Psoas muscle (tissue), 8 donors: Measurements from ENCODE around the gene TOMM6. TPM values are rescaled to one million over a fixed set of nuclear protein-coding genes. Genes with fewer than 3 reads are reported as not detected.

ENCODE experiments used
- ATAC-seq, 4 donors: fragments of 200-7000 bp; cut with Tn5 transposase; one replicate each; pipeline ENCODE4 v1.9.1; 2020; ENCODE audit warnings: moderate library complexity in 3 of 4, mild to moderate bottlenecking in 2 of 4
- DNase-seq, 2 donors: peaks; one replicate each; pipeline ENCODE4 v3.0.0-alpha.2; 2020
- H3K27ac ChIP-seq: fragments of 200-600 bp; one replicate; pipeline ENCODE4 v1.8.0; 2022
- H3K27me3 ChIP-seq, 3 donors: fragments of 200-600 bp in 1 of 3; one replicate each; pipeline versions ENCODE4 v1.6.1 to v1.8.0; 2013 to 2022; ENCODE audit warnings: low read length in 2 of 3, mild to moderate bottlenecking in 2 of 3, moderate library complexity in 1 of 3; ENCODE audit not compliant: insufficient read depth in 3 of 3
- H3K36me3 ChIP-seq, 2 donors: fragments of 200-600 bp in 1 of 2; one replicate each; pipeline versions ENCODE4 v1.6.1 to v1.8.0; 2013 to 2022; ENCODE audit warnings: low read depth in 1 of 2, mild to moderate bottlenecking in 1 of 2, moderate library complexity in 1 of 2; ENCODE audit not compliant: insufficient read depth in 1 of 2
- H3K4me1 ChIP-seq: fragments of 200-600 bp; one replicate; pipeline ENCODE4 v1.8.0; 2022
- H3K4me3 ChIP-seq: fragments of 200-600 bp; one replicate; pipeline ENCODE4 v1.8.0; 2022; ENCODE audit warnings: mild to moderate bottlenecking
- H3K9me3 ChIP-seq: fragments of 200-600 bp; one replicate; pipeline ENCODE4 v1.8.0; 2022
- WGBS, 3 donors: extraction: QIAGEN DNeasy Blood & Tissue Kit; methylation state at CpG; one replicate each; pipeline versions ENCODE4 v1.1.6 to v1.1.7; 2013; 5-methylcytosine and 5-hydroxymethylcytosine counted together
- intact Hi-C, 2 donors: fragments of 100-400 bp; cut with DNase I; formaldehyde crosslinking; loops; one replicate each; pipeline versions ENCODE4 v1.11.0 to v1.14.2; 2022
- polyA plus RNA-seq, 3 donors: library from polyadenylated mRNA; stranded (reverse); fragments of 200-250 nt; gene quantifications; one replicate each; pipeline ENCODE4 v1.2.3, GENCODE V29; 2013
- total RNA-seq, 4 donors: library from RNA; stranded (reverse); fragmentation: NEBNext Ultra II Directional in 2 of 4; extraction: Animal tissue kit (Norgen Biotek cat#: 25700) in 2 of 4; gene quantifications; one replicate each; pipeline versions ENCODE4 v1.2.1 to v1.2.4, GENCODE V29; 2021 to 2023
- TF ChIP-seq, protein P1 (sequence below): fragments of 200-600 bp; IDR thresholded peaks from one replicate; pipeline ENCODE4 v1.8.0; 2022; ENCODE audit warnings: antibody characterized with exemption
- donor health status: healthy with polysubstance abuse.
- donor health status: DM: no; HTN: no; CAD: no; lungs with moderate emphysema.
- donor health status: Bipolar disorder and iron deficiency.
- donor health status: healthy.
- donor health status: DM: yes; HTN: yes; CAD: no.
- donor health status: DM: no; HTN: no; CAD: no.
- donor health status: DM: no; HTN: no; CAD: no.
- donor health status: DM: yes; HTN: yes; CAD: no.

The TOMM6 gene
- total and polyA plus RNA-seq, 7 donors, result 156 to 403 (median 181) TPM

DNA sequence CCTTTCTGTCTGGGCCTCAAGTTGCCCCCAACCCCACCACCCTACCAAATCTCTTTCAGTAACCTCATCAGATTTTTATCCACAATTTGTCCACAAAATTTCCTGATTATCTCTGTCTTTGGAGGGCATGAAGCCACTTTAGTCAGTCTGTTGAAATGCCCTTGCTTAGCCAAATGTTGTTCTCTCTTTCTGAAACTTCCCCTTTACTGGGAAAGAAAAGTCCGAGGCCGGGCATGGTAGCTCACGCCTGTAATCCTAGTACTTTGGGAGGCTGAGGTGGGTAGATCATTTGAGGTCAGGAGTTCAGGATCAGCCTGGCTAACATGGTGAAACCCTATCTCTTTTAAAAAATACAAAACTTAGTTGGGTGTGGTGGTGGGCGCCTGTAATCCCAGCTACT is 33.8 kb downstream of the TOMM6 start:
- no peaks in the 10 kb centered on the region for H3K27me3 ChIP-seq
- peaks cover 0 to 2% of the 10 kb centered on the region in 2 donors for H3K36me3 ChIP-seq
- no peaks in the 10 kb centered on the region for H3K9me3 ChIP-seq
- no peaks in the 10 kb centered on the region for H3K4me1 ChIP-seq
- DNase-seq (no peak), ATAC-seq (no peak)
- 70 to 94% (median 85%) methylated on average over 4 of the region's 4 CpGs for WGBS, 3 donors
- no peak overlapping the region for H3K27ac ChIP-seq
- TF ChIP-seq, protein P1, sequence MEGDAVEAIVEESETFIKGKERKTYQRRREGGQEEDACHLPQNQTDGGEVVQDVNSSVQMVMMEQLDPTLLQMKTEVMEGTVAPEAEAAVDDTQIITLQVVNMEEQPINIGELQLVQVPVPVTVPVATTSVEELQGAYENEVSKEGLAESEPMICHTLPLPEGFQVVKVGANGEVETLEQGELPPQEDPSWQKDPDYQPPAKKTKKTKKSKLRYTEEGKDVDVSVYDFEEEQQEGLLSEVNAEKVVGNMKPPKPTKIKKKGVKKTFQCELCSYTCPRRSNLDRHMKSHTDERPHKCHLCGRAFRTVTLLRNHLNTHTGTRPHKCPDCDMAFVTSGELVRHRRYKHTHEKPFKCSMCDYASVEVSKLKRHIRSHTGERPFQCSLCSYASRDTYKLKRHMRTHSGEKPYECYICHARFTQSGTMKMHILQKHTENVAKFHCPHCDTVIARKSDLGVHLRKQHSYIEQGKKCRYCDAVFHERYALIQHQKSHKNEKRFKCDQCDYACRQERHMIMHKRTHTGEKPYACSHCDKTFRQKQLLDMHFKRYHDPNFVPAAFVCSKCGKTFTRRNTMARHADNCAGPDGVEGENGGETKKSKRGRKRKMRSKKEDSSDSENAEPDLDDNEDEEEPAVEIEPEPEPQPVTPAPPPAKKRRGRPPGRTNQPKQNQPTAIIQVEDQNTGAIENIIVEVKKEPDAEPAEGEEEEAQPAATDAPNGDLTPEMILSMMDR, result no peak
- no peak overlapping the region for H3K4me3 ChIP-seq
- intact Hi-C loops, result no loop called here

DNA sequence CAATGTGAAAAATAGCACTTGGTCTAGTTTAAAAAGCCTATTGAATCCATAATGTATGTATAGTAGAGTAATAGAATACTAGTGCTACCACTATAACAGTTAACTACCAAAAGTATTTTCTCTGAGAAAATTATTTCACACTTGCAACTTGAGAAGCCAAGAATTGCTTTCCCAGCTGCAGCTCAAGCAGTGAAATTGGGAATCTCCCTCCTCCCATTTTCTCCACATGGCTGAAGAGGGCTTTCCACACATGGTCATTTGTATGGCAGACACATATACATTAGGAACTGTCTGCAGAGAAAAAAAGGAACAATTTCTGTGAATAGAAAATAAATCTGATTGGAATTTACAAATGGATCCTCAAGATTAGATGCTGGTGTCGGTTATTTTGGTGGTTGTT is 34.5 kb downstream of the TOMM6 start:
- Histone ChIP-seq H3K9me3 (no peaks in the 10 kb centered on the region), H3K27me3 (no peaks in the 10 kb centered on the region), H3K27ac (no peak overlapping the region), H3K4me3 (no peak overlapping the region), H3K36me3 (peaks cover 0 to 2% of the 10 kb centered on the region in 2 donors), H3K4me1 (no peaks in the 10 kb centered on the region)
- intact Hi-C loops, result no loop called here
- TF ChIP-seq, protein P1, result no peak
- no peak for DNase-seq
- 84 to 92% (median 89%) methylated on average over 1 of the region's 1 CpG for WGBS, 3 donors
- no peak for ATAC-seq

DNA sequence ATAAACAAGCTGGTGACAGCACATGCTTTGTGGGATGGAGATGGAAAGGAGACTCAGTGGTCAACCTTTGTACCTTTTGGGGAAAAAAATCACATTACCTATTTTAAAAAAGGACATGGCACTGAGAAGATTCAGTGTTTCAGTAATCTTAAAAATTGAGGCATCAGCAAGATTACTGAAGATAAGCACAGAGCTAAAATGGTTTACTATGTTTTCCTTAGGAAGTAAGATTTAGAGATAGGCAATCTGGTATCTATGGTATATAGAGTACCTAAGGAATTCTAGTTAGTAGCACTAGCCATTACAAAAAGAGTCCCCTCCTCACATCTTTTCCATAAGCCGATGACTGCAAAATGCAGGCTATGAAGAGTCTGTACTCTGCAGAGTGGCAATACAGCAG is 35.7 kb downstream of the TOMM6 start:
- 90 to 100% (median 96%) methylated on average over 1 of the region's 1 CpG for WGBS, 3 donors
- TF ChIP-seq, protein P1, result no peak
- H3K4me3 ChIP-seq, result no peak overlapping the region
- no peaks in the 10 kb centered on the region for H3K27me3 ChIP-seq
- H3K27ac ChIP-seq, result no peak overlapping the region
- H3K9me3 ChIP-seq, result no peaks in the 10 kb centered on the region
- no peaks in the 10 kb centered on the region for H3K4me1 ChIP-seq
- ATAC-seq (no peak), DNase-seq (no peak)
- H3K36me3 ChIP-seq, result peaks cover 0 to 2% of the 10 kb centered on the region in 2 donors
- intact Hi-C loops, result no loop called here

DNA sequence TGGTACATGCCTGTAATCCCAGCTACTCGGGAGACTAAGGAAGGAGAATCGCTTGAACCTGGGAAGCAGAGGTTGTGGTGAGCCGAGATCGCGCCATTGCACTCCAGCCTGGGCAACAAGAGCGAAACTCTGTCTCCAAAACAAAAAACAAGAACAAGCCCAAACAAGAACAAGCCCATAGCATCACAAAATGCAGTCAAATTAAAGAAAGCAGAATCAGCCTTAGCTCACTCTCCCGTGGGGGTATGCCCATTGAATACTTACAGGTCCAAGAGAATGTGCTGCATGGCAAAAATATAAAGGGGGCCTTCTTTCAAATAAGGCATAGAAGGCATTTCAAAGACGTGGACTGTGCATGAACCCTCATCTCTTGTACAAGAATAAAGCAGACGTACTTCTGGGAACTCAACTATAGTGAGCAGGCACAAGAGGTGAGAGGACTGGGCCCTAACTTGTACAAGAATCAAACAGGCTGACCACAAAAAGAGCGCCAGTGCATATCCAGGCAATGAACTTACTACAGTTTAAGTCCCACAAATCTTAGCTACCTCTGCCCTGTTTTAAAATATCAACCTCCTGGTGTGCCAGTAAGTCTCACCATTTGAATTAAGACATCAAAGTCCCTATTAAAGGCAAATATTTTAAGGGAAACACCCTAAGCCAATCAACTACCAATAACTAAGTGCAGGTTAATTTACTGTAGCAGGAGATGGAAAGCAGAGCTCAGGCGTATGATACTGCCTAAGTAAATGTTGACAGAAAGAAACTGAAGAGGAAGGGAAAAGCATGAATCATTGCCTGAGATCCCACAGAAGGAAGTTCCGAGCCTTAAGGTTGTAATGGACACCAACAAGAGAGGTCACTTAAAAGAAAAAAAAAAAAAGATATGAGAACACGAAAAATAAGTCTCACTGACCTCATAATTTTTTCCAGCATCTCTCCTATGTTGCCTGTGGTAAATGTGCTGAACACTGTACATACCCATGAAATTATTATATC is 37.4 kb downstream of the TOMM6 start:
- no peaks in the 10 kb centered on the region for H3K27me3 ChIP-seq
- intact Hi-C loops, result no loop called here
- H3K27ac ChIP-seq, result no peak overlapping the region
- DNase-seq, result no peak
- 89 to 91% (median 91%) methylated on average over 13 of the region's 13 CpGs for WGBS, 3 donors
- no peaks in the 10 kb centered on the region for H3K4me1 ChIP-seq
- no peak overlapping the region for H3K4me3 ChIP-seq
- TF ChIP-seq, protein P1, result no peak
- peaks cover 0 to 2% of the 10 kb centered on the region in 2 donors for H3K36me3 ChIP-seq
- no peaks in the 10 kb centered on the region for H3K9me3 ChIP-seq
- no peak for ATAC-seq
